ENCODE measurements around the gene TRMO.
"Not testable (repeated sequence)": the region's sequence is repeated elsewhere in the genome, so short reads cannot be mapped to it uniquely, and the experiment has no call there.

- TF ChIP-seq CTCF (IDR thresholded peaks at IDR 0.05; ENCODE audit: low read length); EZH2 (IDR thresholded peaks at IDR 0.05; ENCODE audit: borderline replicate concordance, low read length): not testable (repeated sequence)
These were observed 28.6 kb upstream of the TRMO start for GRCh38 chr9:97950873-97951272.

Data from OCI-LY1 (cell line).